Stimulated activated CD8-positive, alpha-beta memory T cell treated with anti-CD3 and anti-CD28 coated beads, Interleukin-12 subunit alpha, Interleukin-12 subunit beta, amount 100 ng/mL, for 24 hours (primary cell): ENCODE measurements around the gene TBX18.

ENCODE experiments used
- DNase-seq: peaks from one replicate; pipeline ENCODE4 v3.0.0-alpha.2; 2020; ENCODE audit errors: extremely low read depth

TBX18 gene

GRCh38 chr6:84772428-84773132, 8.2 kb upstream of the TBX18 start:
- DNase-seq = no peak

GRCh38 chr6:84771756-84772356, 7.5 kb upstream of the TBX18 start:
- no peak for DNase-seq

GRCh38 chr6:84771125-84771755, 6.8 kb upstream of the TBX18 start:
- no peak for DNase-seq

- DNase-seq = no peak
Measured at GRCh38 chr6:84770521-84770920, 6.1 kb upstream of the TBX18 start.

- no peak for DNase-seq
Measured at GRCh38 chr6:84769306-84769705, 4.9 kb upstream of the TBX18 start.

GRCh38 chr6:84768442-84769174, 4.2 kb upstream of the TBX18 start:
- DNase-seq = no peak

GRCh38 chr6:84767526-84768201, 3.3 kb upstream of the TBX18 start:
- no peak for DNase-seq

- no peak for DNase-seq
Measured at GRCh38 chr6:84766799-84767525, 2.6 kb upstream of the TBX18 start.

- DNase-seq = no peak
Measured at GRCh38 chr6:84766118-84766798, 1.9 kb upstream of the TBX18 start.

GRCh38 chr6:84763886-84764331, 489 bp downstream of the TBX18 start:
- DNase-seq = no peak

GRCh38 chr6:84763003-84763885, 1.2 kb downstream of the TBX18 start:
- no peak for DNase-seq

- DNase-seq = no peak
Measured at GRCh38 chr6:84762220-84763002, 2.0 kb downstream of the TBX18 start.

GRCh38 chr6:84758486-84758885, 5.9 kb downstream of the TBX18 start:
- DNase-seq = no peak

- DNase-seq = no peak
Measured at GRCh38 chr6:84756877-84757276, 7.5 kb downstream of the TBX18 start.

- DNase-seq = no peak
Measured at GRCh38 chr6:84756466-84756865, 7.9 kb downstream of the TBX18 start.

GRCh38 chr6:84753173-84753572, 11.2 kb downstream of the TBX18 start:
- DNase-seq = no peak

- no peak for DNase-seq
Measured at GRCh38 chr6:84752118-84752850, 12.1 kb downstream of the TBX18 start.

GRCh38 chr6:84749181-84749580, 15.2 kb downstream of the TBX18 start:
- no peak for DNase-seq
